SK-N-DZ (cell line): Measurements from ENCODE around the gene NRL. TPM values are rescaled to one million over a fixed set of nuclear protein-coding genes. Genes with fewer than 3 reads are reported as not detected.

ENCODE experiments used
- DNase-seq: peaks from one replicate; pipeline ENCODE4 v3.0.0-alpha.2; 2015; ENCODE audit warnings: low spot score
- polyA plus RNA-seq, 2 experiments: library from polyadenylated mRNA; depleted of rRNA; stranded (reverse); fragments of >200 nt; gene quantifications; 2 replicates each; pipeline ENCODE4 v1.2.3, GENCODE V29; 2014

NRL gene
- polyA plus RNA-seq (2014; cell fraction: cytosol; rRNA removed), result 2.4 and 6.4 TPM in 2 replicates
- polyA plus RNA-seq (2014; cell fraction: nucleus; rRNA removed), result 1.1 and 2.7 TPM in 2 replicates

DNA sequence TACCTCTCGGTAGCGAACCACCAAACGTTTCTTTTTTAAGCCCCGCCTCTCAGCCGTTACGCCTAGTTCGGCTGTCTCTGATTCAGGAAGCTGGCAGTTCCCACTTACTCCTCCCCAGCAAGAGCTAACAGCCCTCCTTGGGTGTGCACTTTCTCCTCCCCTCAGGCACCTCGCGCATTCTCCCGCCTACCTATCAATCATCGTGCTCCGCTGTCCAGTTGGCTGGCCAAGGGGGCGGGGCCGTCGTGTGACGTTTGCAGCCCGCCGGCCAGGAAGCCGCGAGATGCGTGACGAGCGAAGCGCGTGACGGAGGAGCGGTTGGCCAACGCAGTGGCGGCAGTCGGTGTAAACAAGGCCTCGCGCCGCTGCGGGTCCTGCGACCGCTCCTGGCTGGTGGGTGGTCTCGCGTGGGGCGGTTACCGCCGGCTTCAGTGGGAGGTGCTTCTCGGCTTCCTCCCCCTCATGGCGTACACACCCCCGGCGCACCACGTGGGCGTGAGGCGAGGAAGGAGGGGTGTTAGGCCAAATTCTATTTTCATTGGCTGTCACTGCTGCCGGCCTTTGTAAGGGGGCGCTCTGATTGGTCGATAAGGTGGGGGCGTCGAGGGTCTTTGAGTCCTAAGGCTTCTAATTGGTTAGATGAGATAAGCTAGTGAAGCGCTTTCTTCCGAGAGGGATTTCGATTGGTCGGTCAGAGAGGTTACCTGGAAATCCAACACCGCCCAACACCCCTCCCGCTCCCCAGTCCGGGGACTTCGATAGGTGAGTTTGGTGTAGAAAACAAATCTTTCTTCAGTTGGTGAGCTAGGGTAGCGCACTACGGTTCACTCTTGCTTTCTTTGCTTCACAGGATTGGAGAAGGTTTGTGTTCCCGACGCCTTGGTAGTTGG, at the start of gene NRL, which contains the start of gene DCAF11:
NRL (minus strand) TSS at position 418 of the 890 bp plus-strand sequence. CDS start 32,101 bp downstream, outside the sequence.
DCAF11 (plus strand) TSS at position 246 of the 890 bp plus-strand sequence. CDS start 818 bp downstream, outside the sequence.
- DNase-seq, result peak; percentile 100

GRCh38 chr14:24162093-24162492, 47.3 kb upstream of the NRL start:
- DNase-seq, result no peak

- peak; percentile 94 for DNase-seq
Observed at GRCh38 chr14:24160850-24161804, 46.4 kb upstream of the NRL start, which contains the start of gene IRF9. Gene IRF9 (plus strand): TSS chr14:24161265. CDS start chr14:24162145, 880 bp downstream.

DNA sequence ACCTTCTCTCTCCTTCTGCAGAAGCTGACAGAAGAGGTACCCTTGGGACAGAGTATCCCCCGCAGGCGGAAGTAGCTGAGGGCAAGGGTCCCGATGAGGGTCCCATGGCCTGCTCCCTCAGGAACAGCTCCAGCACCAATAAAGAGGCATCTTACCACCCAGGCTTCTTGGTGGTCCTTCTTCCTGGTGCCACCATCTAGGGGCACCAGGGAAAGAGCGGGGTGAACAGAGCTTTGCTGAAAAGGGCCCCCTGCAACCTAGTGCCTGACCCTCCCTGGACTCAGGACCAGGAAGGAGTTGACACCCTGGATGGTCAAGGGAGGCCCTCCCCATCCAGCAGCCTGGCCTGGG, 45.7 kb upstream of the NRL start:
- no peak for DNase-seq

- DNase-seq, result no peak
Observed at GRCh38 chr14:24159777-24160498, 45.2 kb upstream of the NRL start.

- DNase-seq, result no peak
Observed at GRCh38 chr14:24157331-24157730, 42.6 kb upstream of the NRL start.

GRCh38 chr14:24156840-24157239, 42.1 kb upstream of the NRL start:
- DNase-seq, result no peak

- no peak for DNase-seq
Observed at GRCh38 chr14:24155100-24155499, 40.4 kb upstream of the NRL start.

- no peak for DNase-seq
Observed at GRCh38 chr14:24151404-24152080, 36.8 kb upstream of the NRL start.

DNA sequence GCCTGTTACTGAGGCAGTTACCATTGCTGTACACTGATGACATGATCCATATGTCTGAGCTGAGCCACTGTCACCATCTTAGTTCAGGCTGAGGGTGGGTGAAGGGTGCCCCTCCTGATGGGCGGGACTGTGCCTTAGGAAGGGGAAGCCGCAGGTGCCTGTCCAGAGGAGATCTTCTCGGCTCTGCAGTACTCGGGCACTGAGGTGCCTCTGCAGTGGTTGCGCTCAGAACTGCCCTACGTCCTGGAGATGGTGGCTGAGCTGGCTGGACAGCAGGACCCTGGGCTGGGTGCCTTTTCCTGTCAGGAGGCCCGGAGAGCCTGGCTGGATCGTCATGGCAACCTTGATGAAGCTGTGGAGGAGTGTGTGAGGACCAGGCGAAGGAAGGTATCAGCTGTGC, 36.2 kb upstream of the NRL start:
- no peak for DNase-seq

DNA sequence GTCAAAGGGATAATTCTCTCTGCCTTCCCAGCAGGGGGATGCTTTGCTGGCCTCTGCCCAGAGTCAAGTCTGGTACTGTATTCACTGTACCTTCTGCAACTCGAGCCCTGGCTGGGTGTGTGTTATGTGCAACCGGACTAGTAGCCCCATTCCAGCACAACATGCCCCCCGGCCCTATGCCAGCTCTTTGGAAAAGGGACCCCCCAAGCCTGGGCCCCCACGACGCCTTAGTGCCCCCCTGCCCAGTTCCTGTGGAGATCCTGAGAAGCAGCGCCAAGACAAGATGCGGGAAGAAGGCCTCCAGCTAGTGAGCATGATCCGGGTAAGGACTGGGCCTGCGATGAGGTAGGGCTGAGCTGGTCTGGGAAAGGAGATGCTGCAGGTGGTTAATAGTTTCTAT, 35.8 kb upstream of the NRL start:
- DNase-seq, result no peak

DNA sequence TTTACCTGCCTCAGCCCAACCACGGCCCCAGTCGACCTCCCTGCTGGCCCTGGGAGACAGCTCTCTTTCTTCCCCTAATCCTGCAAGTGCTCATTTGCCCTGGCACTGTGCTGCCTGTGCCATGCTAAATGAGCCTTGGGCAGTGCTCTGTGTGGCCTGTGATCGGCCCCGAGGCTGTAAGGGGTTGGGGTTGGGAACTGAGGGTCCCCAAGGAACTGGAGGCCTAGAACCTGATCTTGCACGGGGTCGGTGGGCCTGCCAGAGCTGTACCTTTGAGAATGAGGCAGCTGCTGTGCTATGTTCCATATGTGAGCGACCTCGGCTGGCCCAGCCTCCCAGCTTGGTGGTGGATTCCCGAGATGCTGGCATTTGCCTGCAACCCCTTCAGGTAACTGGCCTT, 35.3 kb upstream of the NRL start:
- no peak for DNase-seq

GRCh38 chr14:24149302-24149969, 34.7 kb upstream of the NRL start:
- DNase-seq, result no peak

DNA sequence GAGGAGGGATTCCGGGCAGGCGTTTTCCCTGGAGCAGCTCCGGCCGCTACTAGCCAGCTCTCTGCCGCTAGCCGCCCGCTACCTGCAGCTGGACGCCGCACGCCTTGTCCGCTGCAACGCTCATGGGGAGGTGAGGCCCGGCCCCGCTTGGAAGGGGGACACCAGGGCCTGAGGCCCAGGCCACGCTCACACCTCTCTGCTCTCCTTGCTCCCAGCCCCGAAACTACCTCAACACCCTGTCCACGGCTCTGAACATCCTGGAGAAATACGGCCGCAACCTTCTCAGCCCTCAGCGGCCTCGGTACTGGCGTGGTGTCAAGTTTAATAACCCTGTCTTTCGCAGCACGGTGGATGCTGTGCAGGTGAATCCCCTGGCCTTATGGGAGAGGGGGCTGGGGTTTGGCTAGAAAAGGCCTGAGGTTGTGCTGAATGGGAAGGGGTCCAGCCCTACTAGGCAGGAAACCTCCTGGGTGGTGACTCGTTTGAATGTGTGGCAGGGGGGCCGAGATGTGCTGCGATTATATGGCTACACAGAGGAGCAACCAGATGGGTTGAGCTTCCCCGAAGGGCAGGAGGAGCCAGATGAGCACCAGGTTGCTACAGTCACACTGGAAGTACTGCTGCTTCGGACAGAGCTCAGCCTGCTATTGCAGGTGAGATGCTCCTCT, 33.1 kb upstream of the NRL start:
- no peak for DNase-seq

DNA sequence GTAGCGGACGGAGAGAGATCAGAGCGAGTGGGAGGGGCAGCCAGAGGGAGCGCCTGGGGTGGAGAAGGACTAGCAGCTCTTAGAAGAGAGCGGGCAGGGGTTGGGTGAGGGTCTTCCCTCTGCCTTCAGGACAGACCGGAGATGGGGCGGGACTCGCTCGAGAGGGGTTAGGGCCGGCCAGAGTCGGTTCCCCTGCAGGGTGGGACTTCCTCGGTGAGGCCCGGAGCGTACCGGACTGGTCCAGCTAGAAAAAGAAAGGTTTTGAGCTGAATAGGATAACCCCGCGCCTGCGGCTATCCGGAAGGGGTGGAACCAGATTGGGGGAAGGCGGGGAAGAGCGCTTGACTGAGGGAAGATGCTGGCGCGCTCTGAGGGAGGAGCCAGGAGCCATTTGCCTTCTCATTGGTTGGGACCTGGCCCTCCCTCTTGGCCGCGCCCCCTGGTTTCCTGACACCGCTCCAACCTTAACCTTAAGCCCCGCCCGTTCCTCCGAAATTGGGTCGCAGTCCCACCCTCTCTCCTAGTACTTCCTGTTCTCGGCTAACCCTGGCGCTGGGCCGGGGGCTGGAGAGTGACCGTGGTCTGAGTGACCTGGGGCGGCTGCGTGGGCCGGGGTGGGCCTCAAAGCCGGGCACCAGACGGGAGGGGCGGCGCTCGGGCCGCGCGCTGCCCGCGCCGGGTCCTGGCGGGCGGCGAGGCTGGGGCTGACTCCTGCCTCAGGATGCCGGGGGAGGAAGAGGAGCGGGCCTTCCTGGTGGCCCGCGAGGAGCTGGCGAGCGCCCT, 32.4 kb upstream of the NRL start, which contains the start of gene RNF31:
RNF31 (plus strand) TSS at position 521 of the 783 bp plus-strand sequence; CDS start at position 722, 201 bp downstream.
- peak; percentile 99 for DNase-seq

DNA sequence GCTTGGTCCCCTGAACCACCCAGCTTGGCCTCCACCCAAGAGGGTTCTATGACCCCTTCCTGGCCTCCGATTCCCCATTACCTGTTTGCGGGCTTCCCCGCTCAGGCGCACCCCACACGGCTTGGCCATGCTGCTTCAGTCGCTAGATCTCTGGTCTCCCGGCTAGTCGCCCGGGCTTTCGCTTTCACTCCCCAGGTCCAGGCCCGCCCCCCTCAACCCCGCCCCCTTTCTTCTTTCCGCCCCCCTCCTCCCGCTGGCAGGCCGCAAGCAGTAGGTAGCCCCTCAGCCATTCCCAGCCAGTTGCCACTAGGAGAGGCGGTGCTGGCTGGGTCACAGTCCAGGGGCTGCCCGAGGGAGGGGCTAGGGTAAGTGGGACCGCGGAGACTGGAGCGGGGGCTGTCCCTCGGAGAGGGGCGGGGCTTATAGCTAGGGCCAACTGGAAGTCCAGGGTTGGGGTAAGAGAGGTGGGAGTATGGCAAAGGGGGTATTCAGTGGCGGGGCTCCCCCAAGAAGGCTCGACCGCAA, 31.8 kb upstream of the NRL start, which contains the start of gene PSME2:
PSME2 (minus strand) TSS at position 158 of the 525 bp plus-strand sequence; CDS start at position 129, 29 bp downstream.
- peak; percentile 99 for DNase-seq

DNA sequence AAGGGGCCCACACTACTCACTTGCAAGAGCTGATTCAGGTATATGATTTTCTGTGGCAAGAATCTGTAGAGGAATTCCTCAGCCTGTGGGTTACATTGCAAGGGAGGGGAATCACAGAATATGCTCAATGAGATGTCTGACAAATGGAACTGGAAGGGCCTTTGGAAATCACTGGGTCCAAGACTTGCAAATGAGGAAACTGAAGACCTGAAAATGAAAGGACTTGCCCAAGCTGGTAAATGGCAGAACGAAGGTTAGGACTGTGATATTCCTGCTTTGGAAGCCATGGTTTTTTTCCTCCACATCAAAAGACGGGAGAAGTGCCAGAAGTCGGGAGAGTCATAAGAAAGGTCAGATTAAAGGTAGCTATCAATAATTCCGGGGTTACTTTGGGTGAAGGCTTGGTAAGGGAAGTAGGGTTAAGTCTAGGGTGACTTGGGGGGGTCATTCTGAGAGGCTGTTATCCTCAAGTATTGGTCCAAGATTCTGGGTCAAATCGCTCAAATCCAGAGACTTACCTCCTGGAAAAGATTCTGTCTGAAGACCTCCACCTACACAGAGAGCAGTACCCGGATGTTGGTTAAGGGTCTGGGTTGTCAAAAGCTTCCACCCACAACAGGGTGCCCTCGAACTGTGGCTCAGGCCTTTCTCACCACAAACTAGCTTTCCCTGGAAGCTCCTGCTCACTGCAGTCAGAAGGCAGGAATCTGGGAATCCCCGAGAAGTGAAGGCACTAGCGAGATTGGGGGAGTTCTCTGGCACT, 31.1 kb upstream of the NRL start:
- peak; percentile 57 for DNase-seq
